ENCODE measurements around the gene TMEM31. TPM values are rescaled to one million over a fixed set of nuclear protein-coding genes. Genes with fewer than 3 reads are reported as not detected.

Gene TMEM31
- total and polyA plus RNA-seq, 7 donors, result not detected

GRCh38 chrX:103737696-103738095, 27.0 kb downstream of the TMEM31 start:
- H3K27me3 ChIP-seq, result no peaks in the 10 kb centered on the region
- H3K27ac ChIP-seq, result no peak overlapping the region
- TF ChIP-seq EP300 (IDR thresholded peaks at IDR 0.05) (no peak), POLR2A (IDR thresholded peaks at IDR 0.05) (no peak), POLR2AphosphoS5 (IDR thresholded peaks at IDR 0.05) (no peak)
- TF ChIP-seq, protein P1, sequence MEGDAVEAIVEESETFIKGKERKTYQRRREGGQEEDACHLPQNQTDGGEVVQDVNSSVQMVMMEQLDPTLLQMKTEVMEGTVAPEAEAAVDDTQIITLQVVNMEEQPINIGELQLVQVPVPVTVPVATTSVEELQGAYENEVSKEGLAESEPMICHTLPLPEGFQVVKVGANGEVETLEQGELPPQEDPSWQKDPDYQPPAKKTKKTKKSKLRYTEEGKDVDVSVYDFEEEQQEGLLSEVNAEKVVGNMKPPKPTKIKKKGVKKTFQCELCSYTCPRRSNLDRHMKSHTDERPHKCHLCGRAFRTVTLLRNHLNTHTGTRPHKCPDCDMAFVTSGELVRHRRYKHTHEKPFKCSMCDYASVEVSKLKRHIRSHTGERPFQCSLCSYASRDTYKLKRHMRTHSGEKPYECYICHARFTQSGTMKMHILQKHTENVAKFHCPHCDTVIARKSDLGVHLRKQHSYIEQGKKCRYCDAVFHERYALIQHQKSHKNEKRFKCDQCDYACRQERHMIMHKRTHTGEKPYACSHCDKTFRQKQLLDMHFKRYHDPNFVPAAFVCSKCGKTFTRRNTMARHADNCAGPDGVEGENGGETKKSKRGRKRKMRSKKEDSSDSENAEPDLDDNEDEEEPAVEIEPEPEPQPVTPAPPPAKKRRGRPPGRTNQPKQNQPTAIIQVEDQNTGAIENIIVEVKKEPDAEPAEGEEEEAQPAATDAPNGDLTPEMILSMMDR (IDR thresholded peaks at IDR 0.05), result no peak
- no peaks in the 10 kb centered on the region for H3K4me1 ChIP-seq
- H3K9me3 ChIP-seq, result no peaks in the 10 kb centered on the region
- no peak for DNase-seq
- no peak overlapping the region for H3K4me3 ChIP-seq
- no peaks in the 10 kb centered on the region for H3K36me3 ChIP-seq
- intact Hi-C loops (cut with DNase I), result no loop called here

DNA sequence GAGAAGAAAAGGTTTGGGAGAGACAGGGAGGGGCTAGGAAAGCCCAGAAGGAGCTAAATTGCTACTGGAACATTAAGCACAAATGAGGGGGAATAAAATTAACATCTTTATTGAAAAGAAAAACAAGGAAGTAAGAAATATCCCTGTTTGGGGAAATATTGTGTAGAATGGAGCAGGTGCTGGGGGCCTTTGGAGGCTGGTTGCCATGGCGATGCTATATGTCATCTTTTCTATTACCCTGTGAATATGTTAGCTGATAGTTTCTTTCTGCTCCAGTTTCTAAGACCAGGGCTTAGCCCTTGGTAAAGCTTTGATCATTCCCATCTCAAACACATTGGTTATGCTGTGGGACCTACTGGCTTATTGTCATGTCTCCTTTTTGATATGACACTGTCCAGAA, 28.7 kb downstream of the TMEM31 start:
- intact Hi-C loops (cut with DNase I), result no loop called here
- H3K27ac ChIP-seq, result no peak overlapping the region

DNA sequence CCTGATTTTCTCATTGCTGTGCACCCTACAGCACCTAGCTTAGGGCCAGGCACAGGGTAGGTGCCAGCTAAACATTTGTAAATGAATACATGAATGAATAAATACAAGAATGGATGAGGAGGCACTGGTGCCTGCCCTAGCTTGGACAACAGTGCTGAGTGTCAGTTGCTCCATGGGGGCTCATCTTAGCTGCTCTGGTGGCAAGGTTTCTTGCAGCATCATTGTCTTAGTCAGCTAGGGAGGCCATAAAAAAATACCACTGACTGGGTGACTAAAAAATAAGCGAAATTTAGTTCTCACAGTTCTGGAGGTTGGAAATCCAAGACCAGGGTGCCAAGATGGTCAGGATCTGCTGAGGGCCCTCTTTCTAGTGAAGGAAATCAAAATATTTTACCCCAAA, 31.2 kb downstream of the TMEM31 start:
- Histone ChIP-seq H3K4me1 (no peaks in the 10 kb centered on the region), H3K4me3 (no peak overlapping the region), H3K27ac (no peak overlapping the region), H3K9me3 (no peaks in the 10 kb centered on the region), H3K36me3 (no peaks in the 10 kb centered on the region), H3K27me3 (no peaks in the 10 kb centered on the region)
- no peak for DNase-seq
- intact Hi-C loops (cut with DNase I), result no loop called here
- WGBS, 2 donors, result 85 to 95% methylated on average over 1 of the region's 1 CpG
- TF ChIP-seq EP300 (IDR thresholded peaks at IDR 0.05) (no peak), POLR2AphosphoS5 (IDR thresholded peaks at IDR 0.05) (no peak), POLR2A (IDR thresholded peaks at IDR 0.05) (no peak)
- TF ChIP-seq, protein P1 (IDR thresholded peaks at IDR 0.05), result no peak

More for the DNA sequence above, 28.7 kb downstream of the TMEM31 start:
- no peaks in the 10 kb centered on the region for H3K9me3 ChIP-seq
- H3K27me3 ChIP-seq, result no peaks in the 10 kb centered on the region
- no peak for DNase-seq
- H3K4me3 ChIP-seq, result no peak overlapping the region
- TF ChIP-seq, protein P1 (IDR thresholded peaks at IDR 0.05), result no peak
- TF ChIP-seq EP300 (IDR thresholded peaks at IDR 0.05) (no peak), POLR2AphosphoS5 (IDR thresholded peaks at IDR 0.05) (no peak), POLR2A (IDR thresholded peaks at IDR 0.05) (no peak)
- 92 to 100% methylated on average over 1 of the region's 1 CpG for WGBS, 2 donors
- H3K36me3 ChIP-seq, result no peaks in the 10 kb centered on the region
- no peaks in the 10 kb centered on the region for H3K4me1 ChIP-seq

DNA sequence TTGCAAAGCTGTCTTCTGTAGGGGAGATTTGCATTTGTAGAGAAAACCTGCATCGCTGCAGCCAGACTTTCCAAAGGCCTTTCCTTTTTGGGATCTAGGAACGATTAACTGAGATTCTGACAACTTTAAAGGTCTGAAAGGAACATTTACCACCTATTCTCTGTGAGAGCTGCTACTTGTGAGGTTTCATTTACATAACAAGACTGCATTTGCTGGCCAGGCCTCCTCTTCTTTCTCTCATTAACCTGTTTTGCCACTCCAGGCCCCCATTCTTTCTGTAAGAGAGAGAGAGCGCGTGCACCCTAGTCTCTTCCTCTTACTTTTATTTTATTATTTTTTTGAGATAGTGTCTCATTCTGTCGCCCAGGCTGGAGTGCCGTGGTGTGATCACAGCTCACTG, 31.6 kb downstream of the TMEM31 start:
- WGBS, 2 donors, result 89 to 91% methylated on average over 6 of the region's 6 CpGs
- DNase-seq, result no peak
- Histone ChIP-seq H3K9me3 (no peaks in the 10 kb centered on the region), H3K4me1 (no peaks in the 10 kb centered on the region), H3K27ac (no peak overlapping the region), H3K27me3 (no peaks in the 10 kb centered on the region), H3K4me3 (no peak overlapping the region), H3K36me3 (no peaks in the 10 kb centered on the region)
- TF ChIP-seq POLR2A (IDR thresholded peaks at IDR 0.05), result no peak
- no peak for TF ChIP-seq EP300 (IDR thresholded peaks at IDR 0.05)
- no peak for TF ChIP-seq POLR2AphosphoS5 (IDR thresholded peaks at IDR 0.05)
- TF ChIP-seq, protein P1 (IDR thresholded peaks at IDR 0.05), result no peak
- intact Hi-C loops (cut with DNase I), result no loop called here

DNA sequence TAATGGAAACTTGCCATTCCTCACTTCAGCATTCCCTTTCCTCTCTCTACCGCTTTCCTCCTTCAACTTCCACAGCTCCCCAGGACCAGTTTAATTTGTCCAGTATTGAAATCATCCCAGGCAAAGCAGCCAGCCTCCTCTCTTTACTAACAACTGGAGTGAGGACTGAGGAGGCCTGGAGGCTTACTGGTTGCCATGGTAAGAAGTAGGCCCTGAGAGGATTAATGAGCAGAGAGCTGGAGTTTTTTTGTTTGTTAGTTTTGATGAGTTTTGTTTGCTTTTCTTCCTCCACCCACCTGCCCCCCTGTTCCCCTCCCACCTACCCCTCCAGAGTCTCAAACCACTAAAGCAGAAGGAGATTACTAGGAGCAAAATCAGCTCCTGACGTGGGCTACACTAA, 36.5 kb downstream of the TMEM31 start:
- no peak overlapping the region for H3K27ac ChIP-seq
- intact Hi-C loops (cut with DNase I), result no loop called here
- TF ChIP-seq POLR2AphosphoS5 (IDR thresholded peaks at IDR 0.05) (no peak), EP300 (IDR thresholded peaks at IDR 0.05) (no peak), POLR2A (IDR thresholded peaks at IDR 0.05) (no peak)
- TF ChIP-seq, protein P1 (IDR thresholded peaks at IDR 0.05), result no peak
- no peaks in the 10 kb centered on the region for H3K9me3 ChIP-seq
- H3K27me3 ChIP-seq, result no peaks in the 10 kb centered on the region
- H3K4me1 ChIP-seq, result no peaks in the 10 kb centered on the region
- no peaks in the 10 kb centered on the region for H3K36me3 ChIP-seq
- H3K4me3 ChIP-seq, result no peak overlapping the region
- WGBS, 2 donors, result 87 to 90% methylated on average over 2 of the region's 2 CpGs
- DNase-seq, result no peak

Data from sigmoid colon (tissue), 7 donors.